Measurements from ENCODE around the gene PPP2R2D. TPM values are rescaled to one million over a fixed set of nuclear protein-coding genes. Genes with fewer than 3 reads are reported as not detected.

PPP2R2D gene
- total and polyA plus RNA-seq, 4 donors, result 15.6 to 51.4 (median 22.0) TPM

GRCh38 chr10:131931981-131932380 lies 31.2 kb downstream of the PPP2R2D start:
- no peak overlapping the region for H3K4me3 ChIP-seq
- H3K27me3 ChIP-seq (ENCODE audit: control insufficient read depth in 3 of 3, insufficient read depth in 3 of 3, low read length in 2 of 3), result no peaks in the 10 kb centered on the region
- TF ChIP-seq, protein P1, sequence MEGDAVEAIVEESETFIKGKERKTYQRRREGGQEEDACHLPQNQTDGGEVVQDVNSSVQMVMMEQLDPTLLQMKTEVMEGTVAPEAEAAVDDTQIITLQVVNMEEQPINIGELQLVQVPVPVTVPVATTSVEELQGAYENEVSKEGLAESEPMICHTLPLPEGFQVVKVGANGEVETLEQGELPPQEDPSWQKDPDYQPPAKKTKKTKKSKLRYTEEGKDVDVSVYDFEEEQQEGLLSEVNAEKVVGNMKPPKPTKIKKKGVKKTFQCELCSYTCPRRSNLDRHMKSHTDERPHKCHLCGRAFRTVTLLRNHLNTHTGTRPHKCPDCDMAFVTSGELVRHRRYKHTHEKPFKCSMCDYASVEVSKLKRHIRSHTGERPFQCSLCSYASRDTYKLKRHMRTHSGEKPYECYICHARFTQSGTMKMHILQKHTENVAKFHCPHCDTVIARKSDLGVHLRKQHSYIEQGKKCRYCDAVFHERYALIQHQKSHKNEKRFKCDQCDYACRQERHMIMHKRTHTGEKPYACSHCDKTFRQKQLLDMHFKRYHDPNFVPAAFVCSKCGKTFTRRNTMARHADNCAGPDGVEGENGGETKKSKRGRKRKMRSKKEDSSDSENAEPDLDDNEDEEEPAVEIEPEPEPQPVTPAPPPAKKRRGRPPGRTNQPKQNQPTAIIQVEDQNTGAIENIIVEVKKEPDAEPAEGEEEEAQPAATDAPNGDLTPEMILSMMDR (IDR thresholded peaks at IDR 0.05; ENCODE audit: control extremely low read depth, extremely low read depth), result no peak
- no peak overlapping the region for H3K27ac ChIP-seq (ENCODE audit: low read depth in 1 of 2, low read length in 1 of 2)
- H3K36me3 ChIP-seq (ENCODE audit: control insufficient read depth in 4 of 4, insufficient read depth in 4 of 4, low read length in 4 of 4), result peaks cover 0 to 11% (median 8%) of the 10 kb centered on the region in 4 donors
- H3K4me1 ChIP-seq (ENCODE audit: control insufficient read depth in 5 of 5, insufficient read depth in 5 of 5, low read length in 5 of 5), result peaks cover 0 to 35% (median 16%) of the 10 kb centered on the region in 5 donors
- no peak overlapping the region for H3K9ac ChIP-seq (ENCODE audit: insufficient read depth in 1 of 2, low read length in 2 of 2)
- WGBS, 2 donors, result 92 to 97% methylated on average over 13 of the region's 13 CpGs
- H3K9me3 ChIP-seq (ENCODE audit: control insufficient read depth in 4 of 4, insufficient read depth in 3 of 4, low read length in 3 of 4), result no peaks in the 10 kb centered on the region
- no peak for DNase-seq
- no peak for ATAC-seq (ENCODE audit: insufficient read depth, low FRiP score)

DNA sequence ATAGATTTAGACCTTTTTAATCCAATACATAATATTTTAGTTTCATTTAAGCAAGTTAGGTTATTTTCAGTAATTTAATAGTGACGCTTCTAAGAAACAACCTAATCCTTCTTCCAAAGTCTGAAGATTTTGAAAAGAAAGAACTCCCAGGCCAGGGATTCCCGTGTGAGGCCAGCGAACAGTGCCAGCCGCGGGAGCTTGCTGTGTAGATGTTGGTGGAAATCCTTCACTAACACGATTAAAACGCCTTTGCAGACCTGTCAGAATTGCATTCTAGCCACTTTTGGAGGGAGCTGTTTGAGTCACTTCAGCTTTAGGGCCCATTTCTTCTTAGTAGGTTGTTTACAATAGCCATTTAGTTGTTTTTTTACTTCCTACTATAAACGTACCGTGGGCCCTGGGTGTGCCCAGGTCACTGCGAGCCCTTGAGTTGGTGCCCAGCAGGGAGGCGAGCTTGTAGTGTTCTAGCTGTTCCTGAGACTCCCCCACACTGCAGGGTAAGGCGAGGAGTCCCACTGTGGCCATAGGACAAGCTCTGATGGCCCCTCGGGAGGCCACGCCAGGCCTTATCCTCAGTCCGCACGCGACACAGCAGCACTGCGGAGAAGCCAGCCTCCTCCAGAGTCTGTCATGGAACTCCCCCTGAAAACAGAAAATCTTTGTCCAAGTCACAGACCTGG lies 32.3 kb downstream of the PPP2R2D start:
- TF ChIP-seq, protein P1 (IDR thresholded peaks at IDR 0.05; ENCODE audit: control extremely low read depth, extremely low read depth), result no peak
- Histone ChIP-seq H3K9ac (ENCODE audit: insufficient read depth in 1 of 2, low read length in 2 of 2) (no peak overlapping the region), H3K36me3 (ENCODE audit: control insufficient read depth in 4 of 4, insufficient read depth in 4 of 4, low read length in 4 of 4) (peaks cover 0 to 18% (median 14%) of the 10 kb centered on the region in 4 donors), H3K27me3 (ENCODE audit: control insufficient read depth in 3 of 3, insufficient read depth in 3 of 3, low read length in 2 of 3) (no peaks in the 10 kb centered on the region), H3K9me3 (ENCODE audit: control insufficient read depth in 4 of 4, insufficient read depth in 3 of 4, low read length in 3 of 4) (no peaks in the 10 kb centered on the region), H3K4me1 (ENCODE audit: control insufficient read depth in 5 of 5, insufficient read depth in 5 of 5, low read length in 5 of 5) (peaks cover 0 to 28% (median 16%) of the 10 kb centered on the region in 5 donors), H3K4me3 (no peak overlapping the region), H3K27ac (ENCODE audit: low read depth in 1 of 2, low read length in 1 of 2) (no peak overlapping the region)
- DNase-seq (no peak), ATAC-seq (ENCODE audit: insufficient read depth, low FRiP score) (no peak)
- 88 to 92% methylated on average over 18 of the region's 18 CpGs for WGBS, 2 donors

GRCh38 chr10:131933696-131934086 lies 32.9 kb downstream of the PPP2R2D start:
- Histone ChIP-seq H3K4me1 (ENCODE audit: control insufficient read depth in 5 of 5, insufficient read depth in 5 of 5, low read length in 5 of 5) (peaks cover 0 to 27% (median 11%) of the 10 kb centered on the region in 5 donors), H3K9me3 (ENCODE audit: control insufficient read depth in 4 of 4, insufficient read depth in 3 of 4, low read length in 3 of 4) (no peaks in the 10 kb centered on the region), H3K9ac (ENCODE audit: insufficient read depth in 1 of 2, low read length in 2 of 2) (no peak overlapping the region), H3K4me3 (no peak overlapping the region), H3K36me3 (ENCODE audit: control insufficient read depth in 4 of 4, insufficient read depth in 4 of 4, low read length in 4 of 4) (peaks cover 0 to 22% (median 18%) of the 10 kb centered on the region in 4 donors), H3K27me3 (ENCODE audit: control insufficient read depth in 3 of 3, insufficient read depth in 3 of 3, low read length in 2 of 3) (no peaks in the 10 kb centered on the region), H3K27ac (ENCODE audit: low read depth in 1 of 2, low read length in 1 of 2) (no peak overlapping the region)
- no peak for ATAC-seq (ENCODE audit: insufficient read depth, low FRiP score)
- 95 to 96% methylated on average over 2 of the region's 2 CpGs for WGBS, 2 donors
- TF ChIP-seq, protein P1 (IDR thresholded peaks at IDR 0.05; ENCODE audit: control extremely low read depth, extremely low read depth), result no peak
- no peak for DNase-seq

Measured in lung (tissue), 12 donors.